AG04449 (cell line): Measurements from ENCODE around the gene FRMD8.

ENCODE experiments used
- CTCF ChIA-PET: fragments of 350-600 bp; formaldehyde crosslinking; extraction: SDS; loops from one replicate; lab custom pipeline; 2021; ENCODE audit warnings: antibody characterized with exemption; lab: Yijun Ruan, JAX
- POLR2A ChIA-PET: fragments of 400-600, 350-600 bp; formaldehyde crosslinking; extraction: SDS; loops from one replicate; lab custom pipeline; 2020; ENCODE audit warnings: antibody characterized with exemption, inconsistent platforms; lab: Yijun Ruan, JAX
- DNase-seq: peaks from one replicate; pipeline ENCODE4 v3.0.0-alpha.2; 2010; ENCODE audit warnings: low read depth, low spot score
- H3K4me3 ChIP-seq: 2 replicates; pipeline ENCODE4 v1.5.1; 2011; ENCODE audit warnings: low read depth, mild to moderate bottlenecking, control low read depth, low read length
- TF ChIP-seq, protein P1 (sequence below): IDR thresholded peaks from one replicate; pipeline ENCODE4 v1.5.1; 2011; ENCODE audit warnings: mild to moderate bottlenecking, moderate library complexity, low read length, control low read depth, inconsistent platforms; ENCODE audit not compliant: insufficient read depth; ENCODE audit errors: missing control alignments

Gene FRMD8

DNA sequence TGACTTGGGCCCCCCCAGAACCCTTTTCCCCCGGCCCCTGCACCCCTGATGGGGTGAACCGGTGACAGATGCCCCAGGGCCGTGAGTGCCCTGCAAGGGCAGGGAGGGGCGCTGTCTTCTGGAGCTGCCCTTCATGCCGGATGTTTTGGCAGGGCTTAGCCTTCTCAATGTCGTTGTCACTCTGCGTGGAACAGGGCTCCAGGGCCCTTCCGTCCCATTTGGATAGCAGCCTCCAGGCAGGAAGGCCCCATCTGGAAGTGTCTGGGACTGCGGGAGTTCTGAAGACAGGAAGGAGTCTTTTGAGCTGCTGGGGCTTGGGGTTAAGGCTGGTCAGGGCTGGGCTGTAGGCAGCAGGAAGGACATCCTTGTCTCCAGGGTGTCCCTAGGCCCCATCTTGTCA is 4.6 kb downstream of the FRMD8 start:
- no peak for DNase-seq
- ChIA-PET POLR2A (interaction anchor here (0.6 to 5.6 kb wide), 6 partner anchors 25 to 118 kb away, joined by 3 to 66 read pairs (median 4); partner anchors contain the start of genes MALAT1 and NEAT1), CTCF (interaction anchor here (1.0 to 6.1 kb wide), 6 partner anchors 9 to 120 kb away, joined by 3 to 90 read pairs (median 4); no protein-coding TSS in a partner anchor)
- peak overlapping the region; percentile 40 for H3K4me3 ChIP-seq
- TF ChIP-seq, protein P1, sequence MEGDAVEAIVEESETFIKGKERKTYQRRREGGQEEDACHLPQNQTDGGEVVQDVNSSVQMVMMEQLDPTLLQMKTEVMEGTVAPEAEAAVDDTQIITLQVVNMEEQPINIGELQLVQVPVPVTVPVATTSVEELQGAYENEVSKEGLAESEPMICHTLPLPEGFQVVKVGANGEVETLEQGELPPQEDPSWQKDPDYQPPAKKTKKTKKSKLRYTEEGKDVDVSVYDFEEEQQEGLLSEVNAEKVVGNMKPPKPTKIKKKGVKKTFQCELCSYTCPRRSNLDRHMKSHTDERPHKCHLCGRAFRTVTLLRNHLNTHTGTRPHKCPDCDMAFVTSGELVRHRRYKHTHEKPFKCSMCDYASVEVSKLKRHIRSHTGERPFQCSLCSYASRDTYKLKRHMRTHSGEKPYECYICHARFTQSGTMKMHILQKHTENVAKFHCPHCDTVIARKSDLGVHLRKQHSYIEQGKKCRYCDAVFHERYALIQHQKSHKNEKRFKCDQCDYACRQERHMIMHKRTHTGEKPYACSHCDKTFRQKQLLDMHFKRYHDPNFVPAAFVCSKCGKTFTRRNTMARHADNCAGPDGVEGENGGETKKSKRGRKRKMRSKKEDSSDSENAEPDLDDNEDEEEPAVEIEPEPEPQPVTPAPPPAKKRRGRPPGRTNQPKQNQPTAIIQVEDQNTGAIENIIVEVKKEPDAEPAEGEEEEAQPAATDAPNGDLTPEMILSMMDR: no peak

DNA sequence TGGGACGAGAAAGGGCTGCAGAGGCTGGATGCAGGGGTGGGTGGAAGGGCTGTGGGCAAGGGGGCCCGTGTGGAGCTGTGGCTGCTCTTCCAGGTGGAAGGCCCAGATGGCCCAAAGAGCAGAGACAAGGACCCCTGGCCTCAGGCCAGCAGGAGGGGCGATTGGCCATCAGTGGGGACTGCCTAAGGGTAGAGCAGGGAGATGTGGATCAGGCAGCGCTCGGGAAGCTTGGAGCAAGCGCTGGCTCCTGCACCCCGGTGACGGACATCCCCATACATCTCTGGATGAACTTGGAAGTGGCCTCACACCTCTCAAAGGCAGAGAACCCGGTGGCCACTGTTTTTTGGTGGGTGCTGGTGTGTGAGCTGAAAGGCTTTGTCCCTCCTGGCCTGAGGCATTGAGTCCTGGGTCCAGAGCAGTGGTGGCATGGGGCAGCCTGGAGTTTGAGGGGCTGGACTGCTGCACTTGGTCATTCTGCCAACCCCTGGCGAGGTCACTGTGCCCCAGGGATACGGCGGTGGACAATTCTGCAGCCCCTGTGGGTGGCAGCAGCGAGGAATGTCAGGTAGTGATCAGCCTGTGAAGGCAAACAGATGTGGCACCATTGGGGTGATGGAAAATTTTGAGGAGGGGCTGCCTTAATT is 5.9 kb downstream of the FRMD8 start:
- POLR2A ChIA-PET: no interaction called here
- H3K4me3 ChIP-seq: no peak overlapping the region
- CTCF ChIA-PET: interaction anchor here (2.9 to 6.1 kb wide), 3 partner anchors 8 to 24 kb away, joined by 10 to 90 read pairs (median 13); no protein-coding TSS in a partner anchor
- TF ChIP-seq, protein P1: no peak
- DNase-seq: no peak

DNA sequence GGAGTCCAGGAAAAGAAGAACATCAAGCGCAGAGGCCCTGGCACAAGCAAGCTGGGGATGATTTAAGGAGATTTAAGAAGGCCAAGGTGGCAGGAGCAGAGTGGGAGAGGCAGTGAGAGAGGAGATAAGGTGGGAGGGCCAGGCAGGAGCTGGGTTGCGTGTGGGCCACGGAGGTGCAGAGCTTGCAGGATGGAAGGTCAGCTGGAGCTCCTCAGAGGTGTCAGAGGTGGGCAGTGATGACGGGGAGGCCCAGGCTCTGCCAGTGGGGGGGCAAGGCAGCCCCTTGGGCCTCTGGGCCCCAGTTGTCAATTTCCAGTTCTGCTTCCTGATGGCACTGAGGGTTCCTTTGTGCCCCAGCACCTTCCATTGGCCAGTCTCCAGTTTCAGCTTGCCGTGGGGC is 6.5 kb downstream of the FRMD8 start:
- POLR2A ChIA-PET: no interaction called here
- TF ChIP-seq, protein P1: no peak
- DNase-seq: no peak
- CTCF ChIA-PET: interaction anchor here (2.9 kb wide), 1 partner anchor 23 kb away, joined by 10 read pairs; no protein-coding TSS in a partner anchor
- H3K4me3 ChIP-seq: no peak overlapping the region

DNA sequence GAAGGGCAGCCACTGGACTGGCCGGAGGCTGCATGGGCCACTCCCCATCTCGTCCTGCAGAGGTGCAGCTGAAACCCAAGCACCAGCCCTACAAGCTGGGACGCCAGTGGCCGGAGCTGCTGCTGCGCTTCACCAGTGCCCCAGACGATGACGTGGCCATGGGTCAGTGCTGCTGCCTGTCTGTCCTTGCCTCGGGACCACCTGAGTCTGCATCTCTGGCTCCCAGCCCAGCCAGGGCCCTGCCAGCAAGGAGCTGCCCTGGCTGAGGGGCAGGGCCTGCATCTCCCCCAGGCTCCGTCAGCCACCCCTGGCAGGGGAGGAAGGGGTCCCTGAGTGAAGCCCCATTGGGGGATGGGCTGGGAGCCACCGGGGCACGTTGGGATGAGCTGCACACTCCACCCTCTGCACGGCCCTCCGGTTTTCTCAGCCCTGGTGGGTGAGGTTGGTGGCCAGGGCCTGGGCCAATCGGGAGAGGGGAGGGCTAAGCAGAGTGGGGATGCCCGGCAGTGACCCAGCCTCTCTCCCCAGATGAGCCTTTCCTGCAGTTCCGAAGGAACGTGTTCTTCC is 7.2 kb downstream of the FRMD8 start:
- TF ChIP-seq, protein P1: no peak
- ChIA-PET CTCF (interaction anchor here (2.9 kb wide), 1 partner anchor 23 kb away, joined by 10 read pairs; no protein-coding TSS in a partner anchor), POLR2A (no interaction called here)

DNA sequence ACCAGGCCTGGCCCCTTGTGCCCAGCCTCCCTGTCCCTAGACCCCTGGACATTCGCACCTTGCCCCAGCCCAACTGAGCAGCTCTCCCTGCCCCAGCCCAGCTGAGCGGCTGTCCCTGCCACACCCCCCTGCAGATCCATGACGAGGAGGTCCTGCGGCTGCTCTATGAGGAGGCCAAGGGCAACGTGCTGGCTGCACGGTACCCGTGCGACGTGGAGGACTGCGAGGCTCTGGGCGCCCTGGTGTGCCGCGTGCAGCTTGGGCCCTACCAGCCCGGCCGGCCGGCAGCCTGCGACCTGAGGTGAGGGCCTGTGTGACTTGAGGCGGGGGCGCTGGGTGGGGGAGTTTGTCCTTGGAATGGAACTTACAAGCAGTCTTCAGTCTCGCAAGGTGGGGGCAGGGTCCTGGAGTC is 7.7 kb downstream of the FRMD8 start:
- ChIA-PET POLR2A (interaction anchor here (1.0 kb wide), 1 partner anchor 29 kb away, joined by 4 read pairs; the partner anchor contains the start of gene NEAT1), CTCF (interaction anchor here (2.9 kb wide), 1 partner anchor 22 kb away, joined by 10 read pairs; no protein-coding TSS in a partner anchor)
- TF ChIP-seq, protein P1: no peak
- DNase-seq: no peak
- H3K4me3 ChIP-seq: no peak overlapping the region

More for the DNA sequence above, 7.2 kb downstream of the FRMD8 start:
- no peak for DNase-seq
- no peak overlapping the region for H3K4me3 ChIP-seq

DNA sequence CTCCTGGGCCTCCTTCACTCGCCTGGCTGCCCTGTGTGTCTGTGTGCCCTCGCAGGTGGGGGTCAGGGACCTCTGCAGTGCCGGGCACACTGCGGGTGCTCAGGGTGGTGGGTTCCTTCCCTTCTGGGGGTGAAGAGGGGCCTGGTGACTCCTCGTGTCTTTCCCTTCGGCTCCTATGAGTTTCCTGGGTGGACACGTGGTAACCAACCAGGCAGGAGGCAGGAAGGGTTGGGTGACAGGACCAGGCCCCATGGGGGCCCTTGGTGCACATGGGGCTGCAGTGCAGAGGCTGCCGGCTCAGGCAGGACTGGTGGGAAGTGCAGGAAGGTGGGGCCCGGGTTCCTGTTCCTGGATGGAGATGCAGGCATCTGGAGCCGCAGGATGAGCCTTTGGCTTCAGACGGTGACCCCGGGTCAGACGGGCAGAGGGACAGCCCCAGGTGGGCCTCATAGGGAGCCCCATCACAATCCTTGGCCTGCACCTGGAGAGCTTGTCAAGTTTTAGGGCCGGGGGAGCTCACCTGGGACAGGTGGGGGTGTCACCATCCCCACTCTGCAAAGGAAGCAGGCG is 9.6 kb downstream of the FRMD8 start:
- TF ChIP-seq, protein P1: no peak
- no peak overlapping the region for H3K4me3 ChIP-seq
- CTCF ChIA-PET: no interaction called here
- POLR2A ChIA-PET: no interaction called here
- DNase-seq: no peak
